Lung (tissue), 12 donors: ENCODE measurements around the gene TTC7B. TPM values are rescaled to one million over a fixed set of nuclear protein-coding genes. Genes with fewer than 3 reads are reported as not detected.

Experiments used
- ATAC-seq: fragments of 200-7000 bp; cut with Tn5 transposase; one replicate; pipeline ENCODE4 v1.9.1; 2020; ENCODE audit warnings: moderate number of reproducible peaks; ENCODE audit not compliant: insufficient read depth, low FRiP score
- DNase-seq, 3 donors: peaks; one replicate each; pipeline ENCODE4 v3.0.0-alpha.2; 2013 to 2017
- H3K27ac ChIP-seq, 2 donors: one replicate each; pipeline ENCODE4 v1.5.1; 2013; ENCODE audit warnings: mild to moderate bottlenecking in 2 of 2, moderate library complexity in 2 of 2, control low read depth in 1 of 2, inconsistent platforms in 1 of 2, low read depth in 1 of 2, low read length in 1 of 2
- H3K27me3 ChIP-seq, 3 donors: one replicate each; pipeline ENCODE4 v1.5.1; 2013; ENCODE audit warnings: low read length in 2 of 3; ENCODE audit not compliant: control insufficient read depth in 3 of 3, insufficient read depth in 3 of 3
- H3K36me3 ChIP-seq, 4 donors: one replicate each; pipeline ENCODE4 v1.5.1; 2013; ENCODE audit warnings: low read length in 4 of 4, mild to moderate bottlenecking in 1 of 4, moderate library complexity in 1 of 4; ENCODE audit not compliant: control insufficient read depth in 4 of 4, insufficient read depth in 4 of 4
- H3K4me1 ChIP-seq, 5 donors: one replicate each; pipeline ENCODE4 v1.5.1; 2013; ENCODE audit warnings: low read length in 5 of 5, mild to moderate bottlenecking in 2 of 5, moderate library complexity in 1 of 5; ENCODE audit not compliant: control insufficient read depth in 5 of 5, insufficient read depth in 5 of 5
- H3K4me3 ChIP-seq: one replicate; pipeline ENCODE4 v1.5.1; 2013; ENCODE audit warnings: mild to moderate bottlenecking, control low read depth, moderate library complexity
- H3K9ac ChIP-seq, 2 donors: one replicate each; pipeline ENCODE4 v1.5.1; 2013; ENCODE audit warnings: low read length in 2 of 2, control low read depth in 1 of 2; ENCODE audit not compliant: insufficient read depth in 1 of 2
- H3K9me3 ChIP-seq, 4 donors: one replicate each; pipeline ENCODE4 v1.5.1; 2013; ENCODE audit warnings: low read length in 3 of 4, mild to moderate bottlenecking in 1 of 4, moderate library complexity in 1 of 4; ENCODE audit not compliant: control insufficient read depth in 4 of 4, insufficient read depth in 3 of 4
- CTCF ChIP-seq: IDR thresholded peaks from 2 replicates; pipeline ENCODE4 v1.5.1; 2012; ENCODE audit warnings: mild to moderate bottlenecking; ENCODE audit errors: control extremely low read depth, extremely low read depth
- WGBS, 2 donors: extraction: QIAGEN DNeasy Blood & Tissue Kit; methylation state at CpG; one replicate each; pipeline ENCODE4 v1.1.7; 2013; 5-methylcytosine and 5-hydroxymethylcytosine counted together
- polyA plus RNA-seq, 2 donors: library from polyadenylated mRNA; stranded (reverse); fragments of 200-250 nt; gene quantifications; one replicate each; pipeline ENCODE4 v1.2.1, GENCODE V29; 2013
- total RNA-seq, 2 donors: library from RNA; depleted of rRNA in 1 of 2; stranded (reverse); fragments of >200 nt in 1 of 2; gene quantifications; one replicate each; pipeline ENCODE4 v1.2.1, GENCODE V29; 2014 to 2021
- donor health status: control.
- donor health status: control.
- donor health status: Bipolar disorder and iron deficiency.
- donor health status: healthy.
- donor health status: DM: yes; HTN: yes; CAD: no.

TTC7B gene
- total and polyA plus RNA-seq, 4 donors = 11.0 to 39.6 (median 23.0) TPM

- no peak overlapping the region for H3K9ac ChIP-seq
- H3K36me3 ChIP-seq = no peaks in the 10 kb centered on the region
- ATAC-seq (no peak), DNase-seq (no peak)
- no peaks in the 10 kb centered on the region for H3K9me3 ChIP-seq
- 86 to 94% methylated on average over 5 of the region's 5 CpGs for WGBS, 2 donors
- no peaks in the 10 kb centered on the region for H3K27me3 ChIP-seq
- peaks cover 0 to 25% (median 7%) of the 10 kb centered on the region in 5 donors for H3K4me1 ChIP-seq
- TF ChIP-seq CTCF = no peak
- no peak overlapping the region for H3K27ac ChIP-seq
- no peak overlapping the region for H3K4me3 ChIP-seq
Observed at GRCh38 chr14:90488256-90488655, 328.0 kb downstream of the TTC7B start.

GRCh38 chr14:90487462-90487861 is 328.8 kb downstream of the TTC7B start:
- H3K4me3 ChIP-seq = no peak overlapping the region
- ATAC-seq = no peak
- H3K4me1 ChIP-seq = peaks cover 0 to 25% (median 7%) of the 10 kb centered on the region in 5 donors
- no peak overlapping the region for H3K9ac ChIP-seq
- no peaks in the 10 kb centered on the region for H3K27me3 ChIP-seq
- 94% methylated on average over 4 of the region's 4 CpGs for WGBS, 2 donors
- no peaks in the 10 kb centered on the region for H3K9me3 ChIP-seq
- H3K27ac ChIP-seq = no peak overlapping the region
- no peak for DNase-seq
- no peak for TF ChIP-seq CTCF
- H3K36me3 ChIP-seq = no peaks in the 10 kb centered on the region

GRCh38 chr14:90487031-90487430 is 329.2 kb downstream of the TTC7B start:
- no peaks in the 10 kb centered on the region for H3K27me3 ChIP-seq
- no peak for TF ChIP-seq CTCF
- no peak overlapping the region for H3K9ac ChIP-seq
- ATAC-seq (no peak), DNase-seq (peak; percentile 61 to 76 (median 62))
- H3K4me1 ChIP-seq = peaks cover 0 to 22% (median 7%) of the 10 kb centered on the region in 5 donors
- no peak overlapping the region for H3K27ac ChIP-seq
- H3K9me3 ChIP-seq = peaks cover 0 to under 1% (median 0%) of the 10 kb centered on the region in 4 donors
- no peak overlapping the region for H3K4me3 ChIP-seq
- no peaks in the 10 kb centered on the region for H3K36me3 ChIP-seq
- WGBS, 2 donors = 45 to 59% methylated on average over 4 of the region's 4 CpGs

GRCh38 chr14:90484291-90484690 is 331.9 kb downstream of the TTC7B start:
- no peaks in the 10 kb centered on the region for H3K36me3 ChIP-seq
- WGBS, 2 donors = 78 to 80% methylated on average over 3 of the region's 3 CpGs
- H3K9me3 ChIP-seq = peaks cover 0 to 6% (median 0%) of the 10 kb centered on the region in 4 donors
- no peaks in the 10 kb centered on the region for H3K27me3 ChIP-seq
- ATAC-seq (no peak), DNase-seq (no peak)
- H3K27ac ChIP-seq = no peak overlapping the region
- H3K4me1 ChIP-seq = peaks cover 0 to 11% (median 0%) of the 10 kb centered on the region in 5 donors
- no peak overlapping the region for H3K4me3 ChIP-seq
- TF ChIP-seq CTCF = no peak
- no peak overlapping the region for H3K9ac ChIP-seq
